Spleen (tissue), 7 donors: Measurements from ENCODE around the gene GPRC5B.

Experiments used
- CTCF ChIP-seq, 11 experiments: fragments of 200-600 bp in 7 of 11; fragments of 450-650 bp in 4 of 11; sonication (generic) in 4 of 11; IDR thresholded peaks in 8 of 11; conservative IDR thresholded peaks in 3 of 11; 1 replicate in 7 of 11; 2 replicates in 4 of 11; pipeline versions ENCODE4 v1.4.0 to v1.8.0; 2016 to 2021; ENCODE audit warnings: antibody characterized with exemption in 11 of 11, inconsistent platforms in 4 of 11, mild to moderate bottlenecking in 1 of 11
- POLR2A ChIP-seq, 3 donors: fragments of 450-650 bp; IDR thresholded peaks; one replicate each; pipeline ENCODE4 v1.5.1; 2017; ENCODE audit warnings: antibody characterized with exemption in 3 of 3, mild to moderate bottlenecking in 1 of 3
- donor health status: DM: no; HTN: no; CAD: no; lungs with moderate emphysema.
- donor health status: DM: no; HTN: no; CAD: no.
- donor health status: DM: no; HTN: no; CAD: no.

GRCh38 chr16:19885451-19886072 lies 914 bp upstream of the GPRC5B start:
- TF ChIP-seq CTCF (IDR thresholded peaks at IDR 0.05 in 8 of 11, conservative IDR thresholded peaks at IDR 0.05 in 3 of 11) (no peak), POLR2A (IDR thresholded peaks at IDR 0.05) (no peak)
